ENCODE data around the gene SPATA20.

Gene SPATA20

GRCh38 chr17:50585346-50585745 lies 38.4 kb downstream of the SPATA20 start:
- TF ChIP-seq NFIC (IDR thresholded peaks at IDR 0.05) (no peak), TCF12 (IDR thresholded peaks at IDR 0.05; ENCODE audit: low read depth) (no peak), RAD21 (IDR thresholded peaks at IDR 0.05; ENCODE audit: low read depth) (no peak), FOXM1 (IDR thresholded peaks at IDR 0.05; ENCODE audit: borderline replicate concordance, low read depth) (no peak), REST (IDR thresholded peaks at IDR 0.05; ENCODE audit: low read depth) (no peak), CREB1 (IDR thresholded peaks at IDR 0.05; ENCODE audit: low read depth) (no peak), TEAD4 (IDR thresholded peaks at IDR 0.05) (no peak), TAF1 (IDR thresholded peaks at IDR 0.05; ENCODE audit: low read depth) (no peak), USF1 (IDR thresholded peaks at IDR 0.05) (no peak), CEBPB (IDR thresholded peaks at IDR 0.05) (no peak), MAX (IDR thresholded peaks at IDR 0.05) (no peak), EGR1 (IDR thresholded peaks at IDR 0.05) (no peak), EP300 (IDR thresholded peaks at IDR 0.05; ENCODE audit: borderline replicate concordance) (no peak), ZBTB7A (IDR thresholded peaks at IDR 0.05; ENCODE audit: low read depth) (no peak)

- no peak for TF ChIP-seq NFIC (IDR thresholded peaks at IDR 0.05)
- no peak for TF ChIP-seq RAD21 (IDR thresholded peaks at IDR 0.05; ENCODE audit: low read depth)
- TF ChIP-seq FOXM1 (IDR thresholded peaks at IDR 0.05; ENCODE audit: borderline replicate concordance, low read depth), result no peak
- TF ChIP-seq EP300 (IDR thresholded peaks at IDR 0.05; ENCODE audit: borderline replicate concordance), result no peak
- TF ChIP-seq TEAD4 (IDR thresholded peaks at IDR 0.05), result no peak
- TF ChIP-seq CEBPB (IDR thresholded peaks at IDR 0.05), result no peak
- no peak for TF ChIP-seq CREB1 (IDR thresholded peaks at IDR 0.05; ENCODE audit: low read depth)
- no peak for TF ChIP-seq YY1 (IDR thresholded peaks at IDR 0.05; ENCODE audit: low read depth)
- TF ChIP-seq MAX (IDR thresholded peaks at IDR 0.05), result no peak
- TF ChIP-seq TCF12 (IDR thresholded peaks at IDR 0.05; ENCODE audit: low read depth), result no peak
- TF ChIP-seq USF1 (IDR thresholded peaks at IDR 0.05), result no peak
Observed at GRCh38 chr17:50585891-50586290, 38.9 kb downstream of the SPATA20 start.

GRCh38 chr17:50586421-50587247 lies 39.7 kb downstream of the SPATA20 start:
- TF ChIP-seq TEAD4 (IDR thresholded peaks at IDR 0.05) (no peak), ZBTB7A (IDR thresholded peaks at IDR 0.05; ENCODE audit: low read depth) (no peak), TCF12 (IDR thresholded peaks at IDR 0.05; ENCODE audit: low read depth) (no peak), YY1 (IDR thresholded peaks at IDR 0.05; ENCODE audit: low read depth) (no peak), REST (IDR thresholded peaks at IDR 0.05; ENCODE audit: low read depth) (no peak), FOXM1 (IDR thresholded peaks at IDR 0.05; ENCODE audit: borderline replicate concordance, low read depth) (no peak), TAF1 (IDR thresholded peaks at IDR 0.05; ENCODE audit: low read depth) (no peak), CEBPB (IDR thresholded peaks at IDR 0.05) (no peak), EGR1 (IDR thresholded peaks at IDR 0.05) (no peak), USF1 (IDR thresholded peaks at IDR 0.05) (no peak), EP300 (IDR thresholded peaks at IDR 0.05; ENCODE audit: borderline replicate concordance) (no peak), MAX (IDR thresholded peaks at IDR 0.05) (no peak), NFIC (IDR thresholded peaks at IDR 0.05) (no peak), RAD21 (IDR thresholded peaks at IDR 0.05; ENCODE audit: low read depth) (no peak), CREB1 (IDR thresholded peaks at IDR 0.05; ENCODE audit: low read depth) (no peak)

- no peak for TF ChIP-seq NFIC (IDR thresholded peaks at IDR 0.05)
- TF ChIP-seq MAX (IDR thresholded peaks at IDR 0.05), result no peak
- TF ChIP-seq ZBTB7A (IDR thresholded peaks at IDR 0.05; ENCODE audit: low read depth), result no peak
- no peak for TF ChIP-seq YY1 (IDR thresholded peaks at IDR 0.05; ENCODE audit: low read depth)
- no peak for TF ChIP-seq TCF12 (IDR thresholded peaks at IDR 0.05; ENCODE audit: low read depth)
- TF ChIP-seq EGR1 (IDR thresholded peaks at IDR 0.05), result no peak
- TF ChIP-seq RAD21 (IDR thresholded peaks at IDR 0.05; ENCODE audit: low read depth), result no peak
- TF ChIP-seq REST (IDR thresholded peaks at IDR 0.05; ENCODE audit: low read depth), result no peak
- TF ChIP-seq EP300 (IDR thresholded peaks at IDR 0.05; ENCODE audit: borderline replicate concordance), result no peak
- no peak for TF ChIP-seq TAF1 (IDR thresholded peaks at IDR 0.05; ENCODE audit: low read depth)
- TF ChIP-seq CEBPB (IDR thresholded peaks at IDR 0.05), result no peak
- TF ChIP-seq FOXM1 (IDR thresholded peaks at IDR 0.05; ENCODE audit: borderline replicate concordance, low read depth), result no peak
- TF ChIP-seq CREB1 (IDR thresholded peaks at IDR 0.05; ENCODE audit: low read depth), result no peak
- no peak for TF ChIP-seq USF1 (IDR thresholded peaks at IDR 0.05)
- no peak for TF ChIP-seq TEAD4 (IDR thresholded peaks at IDR 0.05)
Observed at GRCh38 chr17:50587571-50587970, 40.6 kb downstream of the SPATA20 start.
